T-helper 1 cell treated with Interleukin-12 subunit alpha and Interleukin-12 subunit beta and Interleukin-4 antibody, amounts not matched to agents 30 ng/mL and 1 ng/mL, for 36 hours (primary cell): Measurements from ENCODE around the gene PVR. TPM values are rescaled to one million over a fixed set of nuclear protein-coding genes. Genes with fewer than 3 reads are reported as not detected.

Source experiments
- intact Hi-C: fragments of 100-400 bp; cut with micrococcal nuclease; formaldehyde crosslinking; loops from one replicate; pipeline ENCODE4 v1.15.1; 2024
- total RNA-seq: library from RNA; stranded (reverse); gene quantifications from 2 replicates; pipeline ENCODE4 v1.2.3, GENCODE V29; 2022

PVR gene
- total RNA-seq, 1 donor from 2014 or later = 5.3 TPM

- intact Hi-C loops = no loop called here
Measured at GRCh38 chr19:44644402-44645016, 799 bp downstream of the PVR start.

GRCh38 chr19:44645407-44646048 is 1.8 kb downstream of the PVR start:
- intact Hi-C loops = no loop called here

GRCh38 chr19:44646049-44646416 is 2.3 kb downstream of the PVR start:
- intact Hi-C loops = no loop called here

GRCh38 chr19:44647144-44647543 is 3.4 kb downstream of the PVR start:
- intact Hi-C loops = no loop called here

GRCh38 chr19:44648631-44649251 is 5.0 kb downstream of the PVR start:
- intact Hi-C loops = no loop called here

GRCh38 chr19:44649578-44650145 is 6.0 kb downstream of the PVR start:
- intact Hi-C loops = no loop called here

- intact Hi-C loops = no loop called here
Measured at GRCh38 chr19:44653343-44653742, 9.6 kb downstream of the PVR start.

- intact Hi-C loops = loop anchor here (1.0 kb wide), 4 partner anchors 38 to 191 kb away; no protein-coding TSS in a partner anchor
Measured at GRCh38 chr19:44653977-44654774, 10.5 kb downstream of the PVR start.

GRCh38 chr19:44657211-44657921 is 13.7 kb downstream of the PVR start:
- intact Hi-C loops = loop anchor here (1.0 kb wide), 2 partner anchors 32 to 86 kb away; no protein-coding TSS in a partner anchor

GRCh38 chr19:44658069-44658733 is 14.5 kb downstream of the PVR start:
- intact Hi-C loops = no loop called here

GRCh38 chr19:44660081-44660480 is 16.4 kb downstream of the PVR start:
- intact Hi-C loops = no loop called here

GRCh38 chr19:44661205-44661604 is 17.5 kb downstream of the PVR start:
- intact Hi-C loops = no loop called here

GRCh38 chr19:44661904-44662303 is 18.2 kb downstream of the PVR start:
- intact Hi-C loops = no loop called here

GRCh38 chr19:44662691-44663385 is 19.1 kb downstream of the PVR start:
- intact Hi-C loops = no loop called here

GRCh38 chr19:44663996-44664395 is 20.3 kb downstream of the PVR start:
- intact Hi-C loops = no loop called here

- intact Hi-C loops = no loop called here
Measured at GRCh38 chr19:44664976-44665375, 21.3 kb downstream of the PVR start.

GRCh38 chr19:44666852-44667556 is 23.3 kb downstream of the PVR start:
- intact Hi-C loops = no loop called here

- intact Hi-C loops = no loop called here
Measured at GRCh38 chr19:44668985-44669764, 25.5 kb downstream of the PVR start.
